HEK293 (cell line): ENCODE data around the gene ZNF593OS.

Experiments used
- ELK4 ChIP-seq: IDR thresholded peaks from 2 replicates; pipeline ENCODE4 v1.6.1; 2011; ENCODE audit warnings: mild to moderate bottlenecking, low read depth, low read length, borderline replicate concordance
- GLI2 ChIP-seq: fragments of 450-650 bp; formaldehyde crosslinking; IDR thresholded peaks from 2 replicates; pipeline ENCODE4; 2017; ENCODE audit warnings: missing biosample characterization, missing genetic modification characterization, low read depth, borderline replicate concordance
- GLIS1 ChIP-seq: fragments of 450-650 bp; formaldehyde crosslinking; IDR thresholded peaks from 2 replicates; pipeline ENCODE4 v1.5.1; 2016; ENCODE audit warnings: missing biosample characterization, missing genetic modification characterization
- HOXD13 ChIP-seq: sonication (generic); formaldehyde crosslinking; IDR thresholded peaks from 2 replicates; pipeline ENCODE4 v1.8.0; 2022; ENCODE audit warnings: missing genetic modification reagents, borderline replicate concordance
- MZF1 ChIP-seq: fragments of 450-650 bp; formaldehyde crosslinking; IDR thresholded peaks from 2 replicates; pipeline ENCODE4 v1.5.1; 2017; ENCODE audit warnings: missing biosample characterization, missing genetic modification characterization, borderline replicate concordance
- TSHZ1 ChIP-seq: fragments of 450-650 bp; formaldehyde crosslinking; IDR thresholded peaks from 2 replicates; pipeline ENCODE4 v1.5.1; 2016; ENCODE audit warnings: missing biosample characterization, missing genetic modification characterization, borderline replicate concordance
- ZBTB10 ChIP-seq: fragments of 450-650 bp; formaldehyde crosslinking; IDR thresholded peaks from 2 replicates; pipeline ENCODE4 v1.5.1; 2016; ENCODE audit warnings: missing biosample characterization, missing genetic modification characterization
- ZBTB20 ChIP-seq: fragments of 450-650 bp; formaldehyde crosslinking; IDR thresholded peaks from 2 replicates; pipeline ENCODE4 v1.5.1; 2016; ENCODE audit warnings: missing biosample characterization, missing genetic modification characterization
- ZBTB48 ChIP-seq: fragments of 450-650 bp; formaldehyde crosslinking; IDR thresholded peaks from 2 replicates; pipeline ENCODE4 v1.5.1; 2016; ENCODE audit warnings: missing biosample characterization, missing genetic modification characterization
- ZBTB7A ChIP-seq: fragments of 450-650 bp; formaldehyde crosslinking; IDR thresholded peaks from 2 replicates; pipeline ENCODE4 v1.5.1; 2016; ENCODE audit warnings: low read depth, missing biosample characterization, missing genetic modification characterization
- ZNF112 ChIP-seq: fragments of 450-650 bp; formaldehyde crosslinking; IDR thresholded peaks from 2 replicates; pipeline ENCODE4 v1.5.0; 2017; ENCODE audit warnings: missing biosample characterization, missing genetic modification characterization
- ZNF16 ChIP-seq: fragments of 450-650 bp; formaldehyde crosslinking; IDR thresholded peaks from 2 replicates; pipeline ENCODE4 v1.5.1; 2016; ENCODE audit warnings: low read depth, missing biosample characterization, missing genetic modification characterization
- ZNF175 ChIP-seq: fragments of 450-650 bp; formaldehyde crosslinking; IDR thresholded peaks from 2 replicates; pipeline ENCODE4 v1.5.1; 2016; ENCODE audit warnings: missing biosample characterization, missing genetic modification characterization
- ZNF26 ChIP-seq: fragments of 450-650 bp; formaldehyde crosslinking; IDR thresholded peaks from 2 replicates; pipeline ENCODE4 v1.5.1; 2016; ENCODE audit warnings: missing biosample characterization, missing genetic modification characterization
- ZNF280C ChIP-seq: fragments of 450-650 bp; formaldehyde crosslinking; IDR thresholded peaks from 2 replicates; pipeline ENCODE4 v1.5.1; 2016; ENCODE audit warnings: missing biosample characterization, missing genetic modification characterization
- ZNF302 ChIP-seq: fragments of 450-650 bp; formaldehyde crosslinking; IDR thresholded peaks from 2 replicates; pipeline ENCODE4 v1.5.1; 2016; ENCODE audit warnings: missing biosample characterization, missing genetic modification characterization, low read depth
- ZNF335 ChIP-seq: fragments of 450-650 bp; formaldehyde crosslinking; conservative IDR thresholded peaks from 2 replicates; pipeline ENCODE4 v1.5.1; 2016; ENCODE audit warnings: missing biosample characterization, missing genetic modification characterization
- ZNF354C ChIP-seq: fragments of 450-650 bp; formaldehyde crosslinking; IDR thresholded peaks from 2 replicates; pipeline ENCODE4 v1.5.1; 2016; ENCODE audit warnings: missing biosample characterization, missing genetic modification characterization, low read depth, borderline replicate concordance
- ZNF423 ChIP-seq: fragments of 450-650 bp; formaldehyde crosslinking; IDR thresholded peaks from 2 replicates; pipeline ENCODE4 v1.5.1; 2016; ENCODE audit warnings: missing biosample characterization, missing genetic modification characterization
- ZNF433 ChIP-seq: fragments of 450-650 bp; formaldehyde crosslinking; IDR thresholded peaks from 2 replicates; pipeline ENCODE4 v1.5.1; 2016; ENCODE audit warnings: missing biosample characterization, missing genetic modification characterization, low read depth
- ZNF514 ChIP-seq: fragments of 450-650 bp; formaldehyde crosslinking; IDR thresholded peaks from 2 replicates; pipeline ENCODE4 v1.5.1; 2016; ENCODE audit warnings: missing biosample characterization, missing genetic modification characterization
- ZNF549 ChIP-seq: fragments of 450-650 bp; IDR thresholded peaks from 2 replicates; pipeline ENCODE4 v1.5.1; 2018; ENCODE audit warnings: missing biosample characterization, missing genetic modification characterization, mild to moderate bottlenecking, inconsistent platforms, moderate library complexity
- ZNF645 ChIP-seq: fragments of 450-650 bp; formaldehyde crosslinking; IDR thresholded peaks from 2 replicates; pipeline ENCODE4; 2016; ENCODE audit warnings: missing biosample characterization, missing genetic modification characterization
- ZNF704 ChIP-seq: fragments of 450-650 bp; formaldehyde crosslinking; IDR thresholded peaks from 2 replicates; pipeline ENCODE4 v1.5.1; 2016; ENCODE audit warnings: missing biosample characterization, missing genetic modification characterization
- ZNF768 ChIP-seq: fragments of 450-650 bp; formaldehyde crosslinking; IDR thresholded peaks from 2 replicates; pipeline ENCODE4 v1.5.1; 2018; ENCODE audit warnings: missing biosample characterization, mild to moderate bottlenecking, missing genetic modification characterization
- ZNF837 ChIP-seq: fragments of 450-650 bp; formaldehyde crosslinking; IDR thresholded peaks from 2 replicates; pipeline ENCODE4 v1.5.1; 2016; ENCODE audit warnings: missing biosample characterization, missing genetic modification characterization

The ZNF593OS gene

GRCh38 chr1:26164036-26164860, 7.4 kb downstream of the ZNF593OS start (continued):
- TF ChIP-seq ZNF645 (tag by site-specific recombination) (no peak), ZBTB20 (tag by site-specific recombination) (no peak), TSHZ1 (tag by site-specific recombination) (no peak), ZNF302 (tag by site-specific recombination) (no peak), ZNF354C (no peak), ZNF433 (tag by site-specific recombination) (no peak), GLIS1 (tag by site-specific recombination) (peak; percentile 73), ZNF514 (tag by site-specific recombination) (no peak), ZNF280C (tag by site-specific recombination) (no peak), ZBTB10 (tag by site-specific recombination) (no peak), ZNF16 (tag by site-specific recombination) (no peak), ZBTB48 (tag by site-specific recombination) (peak; percentile 89), ZNF549 (no peak), ZNF704 (no peak), HOXD13 (CRISPR knock-in tag) (no peak), ZNF175 (tag by site-specific recombination) (no peak), ELK4 (no peak), GLI2 (tag by site-specific recombination) (no peak), ZNF112 (tag by site-specific recombination) (no peak), ZNF26 (no peak), ZNF768 (tag by site-specific recombination) (no peak), ZBTB7A (tag by site-specific recombination) (0 out of 2 replicates have a peak, but pooled peaks have one; percentile 47), ZNF335 (peak; percentile 50), ZNF837 (tag by site-specific recombination) (no peak), ZNF423 (tag by site-specific recombination) (peak; percentile 36; the same call in 1 of the 2 replicates), MZF1 (tag by site-specific recombination) (no peak)
